ENCODE data around the gene IL15. TPM values are rescaled to one million over a fixed set of nuclear protein-coding genes. Genes with fewer than 3 reads are reported as not detected.

Gene IL15
- total RNA-seq, 1 experiment from 2014 or later: 2.6 TPM

DNA sequence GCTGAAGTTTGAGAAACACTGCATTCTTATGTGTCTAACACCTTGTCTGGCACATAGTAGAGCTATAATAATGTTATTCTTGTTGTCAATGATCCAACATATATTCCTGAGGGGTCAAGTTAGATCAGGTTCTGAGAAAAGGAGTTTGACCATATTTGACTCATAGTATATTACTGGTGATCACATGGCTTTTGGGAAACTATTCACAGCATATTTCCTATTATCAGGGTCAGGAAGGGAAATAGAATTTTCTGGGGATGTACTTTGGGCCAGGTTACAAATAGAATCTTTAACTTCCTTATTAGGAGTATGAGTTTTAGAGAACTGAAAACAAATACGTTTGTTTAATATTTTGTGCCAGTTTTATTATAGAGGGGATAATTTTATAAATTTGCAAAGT, 11.6 kb downstream of the IL15 start:
- ATAC-seq (no peak), DNase-seq (ENCODE audit: low spot score) (no peak)
- no peaks in the 10 kb centered on the region for H3K27me3 Mint-ChIP-seq (ENCODE audit: low read depth)
- CTCF ChIA-PET: no interaction called here
- POLR2A ChIA-PET: no interaction called here
- H3K9me3 Mint-ChIP-seq: no peaks in the 10 kb centered on the region
- H3K4me3 Mint-ChIP-seq: no peak overlapping the region
- H3K36me3 Mint-ChIP-seq: no peaks in the 10 kb centered on the region
- TF ChIP-seq SOX15 (CRISPR knock-in tag; IDR thresholded peaks at IDR 0.05) (no peak), CTCF (IDR thresholded peaks at IDR 0.05) (no peak), ELF4 (CRISPR knock-in tag; IDR thresholded peaks at IDR 0.05; ENCODE audit: low read depth) (no peak), OVOL2 (CRISPR knock-in tag; IDR thresholded peaks at IDR 0.05; ENCODE audit: borderline replicate concordance) (no peak), HMGA2 (CRISPR knock-in tag; IDR thresholded peaks at IDR 0.05) (no peak), IRF2 (CRISPR knock-in tag; IDR thresholded peaks at IDR 0.05; ENCODE audit: borderline replicate concordance, low read depth) (no peak), USF2 (CRISPR knock-in tag; IDR thresholded peaks at IDR 0.05) (no peak), GTF2I (CRISPR knock-in tag; conservative IDR thresholded peaks at IDR 0.05) (no peak), ATF6 (CRISPR knock-in tag; IDR thresholded peaks at IDR 0.05) (no peak), JAZF1 (CRISPR knock-in tag; IDR thresholded peaks at IDR 0.05) (no peak), ZBTB43 (CRISPR knock-in tag; IDR thresholded peaks at IDR 0.05) (no peak), ESRRA (CRISPR knock-in tag; IDR thresholded peaks at IDR 0.05; ENCODE audit: borderline replicate concordance) (no peak), ZNF121 (CRISPR knock-in tag; IDR thresholded peaks at IDR 0.05) (no peak), RORB (CRISPR knock-in tag; IDR thresholded peaks at IDR 0.05) (no peak), SMAD4 (CRISPR knock-in tag; IDR thresholded peaks at IDR 0.05) (no peak), PRRX2 (CRISPR knock-in tag; IDR thresholded peaks at IDR 0.05) (no peak)
- TF ChIP-seq, protein P1, sequence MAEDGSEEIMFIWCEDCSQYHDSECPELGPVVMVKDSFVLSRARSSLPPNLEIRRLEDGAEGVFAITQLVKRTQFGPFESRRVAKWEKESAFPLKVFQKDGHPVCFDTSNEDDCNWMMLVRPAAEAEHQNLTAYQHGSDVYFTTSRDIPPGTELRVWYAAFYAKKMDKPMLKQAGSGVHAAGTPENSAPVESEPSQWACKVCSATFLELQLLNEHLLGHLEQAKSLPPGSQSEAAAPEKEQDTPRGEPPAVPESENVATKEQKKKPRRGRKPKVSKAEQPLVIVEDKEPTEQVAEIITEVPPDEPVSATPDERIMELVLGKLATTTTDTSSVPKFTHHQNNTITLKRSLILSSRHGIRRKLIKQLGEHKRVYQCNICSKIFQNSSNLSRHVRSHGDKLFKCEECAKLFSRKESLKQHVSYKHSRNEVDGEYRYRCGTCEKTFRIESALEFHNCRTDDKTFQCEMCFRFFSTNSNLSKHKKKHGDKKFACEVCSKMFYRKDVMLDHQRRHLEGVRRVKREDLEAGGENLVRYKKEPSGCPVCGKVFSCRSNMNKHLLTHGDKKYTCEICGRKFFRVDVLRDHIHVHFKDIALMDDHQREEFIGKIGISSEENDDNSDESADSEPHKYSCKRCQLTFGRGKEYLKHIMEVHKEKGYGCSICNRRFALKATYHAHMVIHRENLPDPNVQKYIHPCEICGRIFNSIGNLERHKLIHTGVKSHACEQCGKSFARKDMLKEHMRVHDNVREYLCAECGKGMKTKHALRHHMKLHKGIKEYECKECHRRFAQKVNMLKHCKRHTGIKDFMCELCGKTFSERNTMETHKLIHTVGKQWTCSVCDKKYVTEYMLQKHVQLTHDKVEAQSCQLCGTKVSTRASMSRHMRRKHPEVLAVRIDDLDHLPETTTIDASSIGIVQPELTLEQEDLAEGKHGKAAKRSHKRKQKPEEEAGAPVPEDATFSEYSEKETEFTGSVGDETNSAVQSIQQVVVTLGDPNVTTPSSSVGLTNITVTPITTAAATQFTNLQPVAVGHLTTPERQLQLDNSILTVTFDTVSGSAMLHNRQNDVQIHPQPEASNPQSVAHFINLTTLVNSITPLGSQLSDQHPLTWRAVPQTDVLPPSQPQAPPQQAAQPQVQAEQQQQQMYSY (CRISPR knock-in tag; IDR thresholded peaks at IDR 0.05): no peak
- H3K27ac Mint-ChIP-seq: no peak overlapping the region
- H3K4me1 Mint-ChIP-seq: no peaks in the 10 kb centered on the region

DNA sequence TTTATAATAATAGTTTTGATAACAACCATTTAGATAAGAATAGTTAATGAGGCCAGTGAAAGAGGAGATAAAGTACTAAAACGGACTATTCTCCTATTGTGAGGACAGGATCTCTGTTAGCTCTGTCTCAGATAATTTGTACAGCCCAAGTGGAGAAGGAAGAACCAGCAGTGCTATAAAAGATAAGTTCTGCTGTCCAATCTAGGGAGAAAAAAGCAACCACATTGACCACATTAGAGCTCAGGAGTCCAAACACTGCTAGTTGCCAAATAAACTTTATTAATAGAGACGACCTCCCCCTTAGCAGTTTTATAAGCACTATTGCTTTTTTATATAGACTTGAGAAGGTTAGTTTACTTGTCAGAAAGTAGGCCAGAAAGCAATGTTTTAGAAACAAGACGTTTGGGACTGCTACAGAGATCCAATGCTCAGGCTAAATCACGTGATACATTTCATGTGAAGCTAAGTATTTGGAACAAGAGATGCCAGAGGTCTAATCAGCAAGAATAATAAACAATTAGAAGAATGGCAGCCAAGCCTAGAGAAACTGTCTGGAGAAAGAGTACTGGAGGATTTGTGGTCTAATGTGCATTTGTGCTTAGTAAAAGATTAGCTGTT, 15.9 kb downstream of the IL15 start:
- POLR2A ChIA-PET: no interaction called here
- Mint-ChIP-seq H3K27ac (no peak overlapping the region), H3K4me1 (no peaks in the 10 kb centered on the region), H3K36me3 (no peaks in the 10 kb centered on the region), H3K27me3 (ENCODE audit: low read depth) (no peaks in the 10 kb centered on the region), H3K4me3 (no peak overlapping the region), H3K9me3 (no peaks in the 10 kb centered on the region)
- DNase-seq (ENCODE audit: low spot score): no peak
- TF ChIP-seq, protein P2, sequence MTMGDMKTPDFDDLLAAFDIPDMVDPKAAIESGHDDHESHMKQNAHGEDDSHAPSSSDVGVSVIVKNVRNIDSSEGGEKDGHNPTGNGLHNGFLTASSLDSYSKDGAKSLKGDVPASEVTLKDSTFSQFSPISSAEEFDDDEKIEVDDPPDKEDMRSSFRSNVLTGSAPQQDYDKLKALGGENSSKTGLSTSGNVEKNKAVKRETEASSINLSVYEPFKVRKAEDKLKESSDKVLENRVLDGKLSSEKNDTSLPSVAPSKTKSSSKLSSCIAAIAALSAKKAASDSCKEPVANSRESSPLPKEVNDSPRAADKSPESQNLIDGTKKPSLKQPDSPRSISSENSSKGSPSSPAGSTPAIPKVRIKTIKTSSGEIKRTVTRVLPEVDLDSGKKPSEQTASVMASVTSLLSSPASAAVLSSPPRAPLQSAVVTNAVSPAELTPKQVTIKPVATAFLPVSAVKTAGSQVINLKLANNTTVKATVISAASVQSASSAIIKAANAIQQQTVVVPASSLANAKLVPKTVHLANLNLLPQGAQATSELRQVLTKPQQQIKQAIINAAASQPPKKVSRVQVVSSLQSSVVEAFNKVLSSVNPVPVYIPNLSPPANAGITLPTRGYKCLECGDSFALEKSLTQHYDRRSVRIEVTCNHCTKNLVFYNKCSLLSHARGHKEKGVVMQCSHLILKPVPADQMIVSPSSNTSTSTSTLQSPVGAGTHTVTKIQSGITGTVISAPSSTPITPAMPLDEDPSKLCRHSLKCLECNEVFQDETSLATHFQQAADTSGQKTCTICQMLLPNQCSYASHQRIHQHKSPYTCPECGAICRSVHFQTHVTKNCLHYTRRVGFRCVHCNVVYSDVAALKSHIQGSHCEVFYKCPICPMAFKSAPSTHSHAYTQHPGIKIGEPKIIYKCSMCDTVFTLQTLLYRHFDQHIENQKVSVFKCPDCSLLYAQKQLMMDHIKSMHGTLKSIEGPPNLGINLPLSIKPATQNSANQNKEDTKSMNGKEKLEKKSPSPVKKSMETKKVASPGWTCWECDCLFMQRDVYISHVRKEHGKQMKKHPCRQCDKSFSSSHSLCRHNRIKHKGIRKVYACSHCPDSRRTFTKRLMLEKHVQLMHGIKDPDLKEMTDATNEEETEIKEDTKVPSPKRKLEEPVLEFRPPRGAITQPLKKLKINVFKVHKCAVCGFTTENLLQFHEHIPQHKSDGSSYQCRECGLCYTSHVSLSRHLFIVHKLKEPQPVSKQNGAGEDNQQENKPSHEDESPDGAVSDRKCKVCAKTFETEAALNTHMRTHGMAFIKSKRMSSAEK (CRISPR knock-in tag; IDR thresholded peaks at IDR 0.05; ENCODE audit: borderline replicate concordance): no peak
- no peak for ATAC-seq
- CTCF ChIA-PET: interaction anchor here (1.2 to 1.3 kb wide), 2 partner anchors 23 to 306 kb away, joined by 3 read pairs; no protein-coding TSS in a partner anchor
